KMS-11 (cell line): ENCODE results near the gene ARHGAP21.

Source experiments
- H2AFZ ChIP-seq: fragments of 200-600 bp; sonication (generic); 2 replicates; pipeline ENCODE4 v1.6.1; 2016; ENCODE audit warnings: antibody characterized with exemption, mixed run types, low read depth
- H3K27ac ChIP-seq: fragments of 200-600 bp; sonication (generic); 2 replicates; pipeline ENCODE4 v1.6.1; 2016; ENCODE audit warnings: mild to moderate bottlenecking, mixed run types
- H3K27me3 ChIP-seq: fragments of 200-600 bp; sonication (generic); 2 replicates; pipeline ENCODE4 v1.6.1; 2017; ENCODE audit warnings: mild to moderate bottlenecking, low read depth, mixed run types, moderate library complexity; ENCODE audit not compliant: insufficient read depth
- H3K36me3 ChIP-seq: fragments of 200-600 bp; sonication (generic); 2 replicates; pipeline ENCODE4 v1.6.1; 2017; ENCODE audit warnings: mild to moderate bottlenecking, mixed run types; ENCODE audit not compliant: insufficient read depth
- H3K4me1 ChIP-seq: fragments of 200-600 bp; sonication (generic); 2 replicates; pipeline ENCODE4 v1.6.1; 2016; ENCODE audit warnings: mild to moderate bottlenecking, low read depth, mixed run types; ENCODE audit not compliant: poor library complexity, severe bottlenecking
- H3K4me2 ChIP-seq: fragments of 200-600 bp; sonication (generic); 2 replicates; pipeline ENCODE4 v1.7.0; 2016; ENCODE audit warnings: mild to moderate bottlenecking, mixed run types
- H3K4me3 ChIP-seq: fragments of 200-600 bp; sonication (generic); IDR thresholded peaks from 2 replicates; pipeline ENCODE4 v1.6.1; 2017; ENCODE audit warnings: low read depth, low read length, mixed read lengths; ENCODE audit not compliant: insufficient read depth
- H3K79me2 ChIP-seq: fragments of 200-600 bp; sonication (generic); 2 replicates; pipeline ENCODE4 v1.6.1; 2016; ENCODE audit warnings: low read depth, mixed run types; ENCODE audit not compliant: insufficient read depth
- H3K9ac ChIP-seq: fragments of 200-600 bp; sonication (generic); 2 replicates; pipeline ENCODE4 v1.6.1; 2016; ENCODE audit warnings: mild to moderate bottlenecking, mixed run types
- H4K20me1 ChIP-seq: fragments of 200-600 bp; sonication (generic); 2 replicates; pipeline ENCODE4 v1.6.1; 2016; ENCODE audit warnings: mild to moderate bottlenecking, mixed run types; ENCODE audit not compliant: insufficient read depth
- CTCF ChIP-seq: fragments of 200-600 bp; sonication (generic); conservative IDR thresholded peaks from 2 replicates; pipeline ENCODE4 v1.6.1; 2017; ENCODE audit warnings: low read depth, mild to moderate bottlenecking, antibody characterized with exemption, low read length, moderate library complexity, mixed read lengths

ARHGAP21 gene

GRCh38 chr10:24575481-24576002 is 148.1 kb downstream of the ARHGAP21 start:
- Histone ChIP-seq H3K36me3 (no peaks in the 10 kb centered on the region), H3K9ac (no peak overlapping the region), H2AFZ (no peak overlapping the region), H3K4me1 (no peaks in the 10 kb centered on the region), H3K4me2 (no peak overlapping the region), H3K79me2 (no peaks in the 10 kb centered on the region), H3K27ac (no peak overlapping the region), H3K4me3 (no peak overlapping the region), H3K27me3 (no peaks in the 10 kb centered on the region), H4K20me1 (no peaks in the 10 kb centered on the region)
- TF ChIP-seq CTCF: no peak

GRCh38 chr10:24574578-24575155 is 149.0 kb downstream of the ARHGAP21 start:
- no peak overlapping the region for H2AFZ ChIP-seq
- H3K4me1 ChIP-seq: no peaks in the 10 kb centered on the region
- H3K9ac ChIP-seq: no peak overlapping the region
- H3K27ac ChIP-seq: no peak overlapping the region
- no peaks in the 10 kb centered on the region for H4K20me1 ChIP-seq
- H3K27me3 ChIP-seq: no peaks in the 10 kb centered on the region
- no peaks in the 10 kb centered on the region for H3K79me2 ChIP-seq
- no peaks in the 10 kb centered on the region for H3K36me3 ChIP-seq
- no peak overlapping the region for H3K4me3 ChIP-seq
- no peak for TF ChIP-seq CTCF
- H3K4me2 ChIP-seq: no peak overlapping the region

GRCh38 chr10:24574161-24574560 is 149.5 kb downstream of the ARHGAP21 start:
- Histone ChIP-seq H3K9ac (no peak overlapping the region), H3K4me3 (no peak overlapping the region), H3K27ac (no peak overlapping the region), H3K27me3 (no peaks in the 10 kb centered on the region), H2AFZ (no peak overlapping the region), H3K4me1 (no peaks in the 10 kb centered on the region), H4K20me1 (no peaks in the 10 kb centered on the region), H3K79me2 (no peaks in the 10 kb centered on the region), H3K36me3 (no peaks in the 10 kb centered on the region), H3K4me2 (no peak overlapping the region)
- TF ChIP-seq CTCF: no peak

- Histone ChIP-seq H3K4me3 (no peak overlapping the region), H3K4me2 (no peak overlapping the region), H4K20me1 (no peaks in the 10 kb centered on the region), H3K27me3 (no peaks in the 10 kb centered on the region), H3K9ac (no peak overlapping the region), H3K27ac (no peak overlapping the region), H3K36me3 (no peaks in the 10 kb centered on the region), H2AFZ (no peak overlapping the region), H3K4me1 (no peaks in the 10 kb centered on the region), H3K79me2 (no peaks in the 10 kb centered on the region)
- no peak for TF ChIP-seq CTCF
Observed at GRCh38 chr10:24571870-24572450, 151.7 kb downstream of the ARHGAP21 start.
